ENCODE measurements around the gene WDR33.

WDR33 gene

DNA sequence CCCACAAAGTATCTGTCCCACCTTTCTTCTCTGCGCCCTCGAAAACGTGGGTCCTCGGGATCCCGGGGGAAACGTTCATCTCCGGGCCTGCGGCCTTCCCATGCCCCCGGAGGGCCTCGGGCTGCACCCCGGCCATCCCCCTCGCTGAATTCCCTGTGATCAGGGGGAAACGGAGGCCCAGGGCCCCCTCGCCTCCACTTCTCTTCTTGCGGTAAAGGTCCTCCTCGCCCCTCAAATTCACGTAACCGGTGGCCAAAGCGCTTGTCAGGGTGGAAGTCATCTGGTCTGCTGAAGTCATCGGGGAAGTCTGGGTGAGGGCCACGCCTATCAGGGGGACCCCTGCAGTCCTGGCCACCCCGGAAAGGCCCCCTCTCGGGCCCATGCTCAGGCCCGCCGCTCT is 97.4 kb downstream of the WDR33 start:
- no peak for DNase-seq

DNA sequence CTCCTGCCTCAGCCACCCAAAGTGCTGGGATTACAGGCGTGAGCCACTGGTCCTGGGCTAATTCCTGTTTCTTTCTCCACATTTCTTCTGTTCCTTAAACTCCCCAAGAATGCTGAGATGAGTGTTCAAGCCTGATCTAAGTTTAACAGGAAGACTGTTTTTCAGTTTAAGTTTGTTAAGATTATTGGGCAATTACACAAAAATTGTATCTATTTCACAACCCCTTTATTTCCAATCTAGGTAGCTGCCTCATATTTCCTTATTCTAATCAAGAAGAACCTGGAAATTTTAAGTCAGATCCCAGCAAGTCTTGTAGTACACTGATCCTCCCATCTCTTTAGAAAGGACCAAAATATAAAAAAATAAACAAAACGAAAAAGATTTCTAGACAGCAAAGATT is 98.0 kb downstream of the WDR33 start:
- DNase-seq = no peak

DNA sequence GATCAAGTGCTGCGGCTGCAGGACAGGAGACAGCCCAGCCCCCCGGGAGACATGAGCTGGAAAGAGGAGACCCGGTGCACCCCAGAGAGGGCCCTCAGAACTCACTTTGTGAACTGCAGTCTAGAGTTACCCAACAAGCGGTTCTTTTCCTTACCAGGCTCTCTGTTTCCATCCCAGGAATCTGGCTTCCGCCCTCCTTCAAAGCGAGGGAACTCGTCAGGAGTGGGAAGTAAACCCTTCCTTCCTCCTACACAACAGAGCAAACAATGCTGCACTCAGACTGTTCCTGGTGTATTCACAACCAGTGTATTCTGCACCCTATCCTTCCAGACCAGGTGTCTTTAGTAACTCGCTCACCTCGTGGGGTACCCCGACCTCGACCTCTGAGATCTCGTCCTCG is 101.6 kb downstream of the WDR33 start:
- DNase-seq = no peak

DNA sequence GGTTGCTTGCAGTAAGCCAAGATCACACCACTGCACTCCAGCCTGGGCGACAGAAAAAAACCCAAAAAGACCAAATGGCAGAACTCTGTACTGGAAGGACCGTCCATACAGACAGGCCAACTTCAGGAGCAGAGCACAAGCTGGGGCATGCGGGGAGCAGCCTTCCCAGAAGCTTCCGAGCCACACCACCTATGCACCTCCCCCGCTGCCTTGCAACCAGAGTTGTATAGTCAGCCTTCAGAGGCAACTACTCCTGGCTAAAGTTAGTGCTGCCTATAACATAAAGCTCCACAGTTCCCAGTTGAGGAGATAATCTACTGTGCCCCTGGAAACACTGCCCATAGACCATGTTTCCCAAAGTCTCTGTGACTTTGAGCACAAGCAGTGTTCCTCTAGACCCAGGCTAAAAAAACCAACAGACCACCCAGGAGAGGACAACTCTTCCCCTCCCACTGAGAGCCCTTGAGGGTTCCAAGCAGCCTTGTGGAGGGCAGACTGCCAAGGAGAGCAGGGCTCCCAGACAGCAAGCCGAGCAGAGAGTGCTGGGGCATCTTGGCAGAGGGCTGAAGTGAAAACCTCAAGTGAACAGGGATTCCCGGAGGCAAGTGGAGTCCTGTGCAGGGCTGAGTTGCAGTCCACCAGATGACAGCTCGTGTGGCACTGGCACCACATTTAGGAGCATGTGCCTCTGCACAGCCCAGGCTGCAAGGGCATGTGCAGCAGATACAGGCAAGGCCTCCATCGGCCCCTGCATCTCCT is 102.9 kb downstream of the WDR33 start:
- no peak for DNase-seq

DNA sequence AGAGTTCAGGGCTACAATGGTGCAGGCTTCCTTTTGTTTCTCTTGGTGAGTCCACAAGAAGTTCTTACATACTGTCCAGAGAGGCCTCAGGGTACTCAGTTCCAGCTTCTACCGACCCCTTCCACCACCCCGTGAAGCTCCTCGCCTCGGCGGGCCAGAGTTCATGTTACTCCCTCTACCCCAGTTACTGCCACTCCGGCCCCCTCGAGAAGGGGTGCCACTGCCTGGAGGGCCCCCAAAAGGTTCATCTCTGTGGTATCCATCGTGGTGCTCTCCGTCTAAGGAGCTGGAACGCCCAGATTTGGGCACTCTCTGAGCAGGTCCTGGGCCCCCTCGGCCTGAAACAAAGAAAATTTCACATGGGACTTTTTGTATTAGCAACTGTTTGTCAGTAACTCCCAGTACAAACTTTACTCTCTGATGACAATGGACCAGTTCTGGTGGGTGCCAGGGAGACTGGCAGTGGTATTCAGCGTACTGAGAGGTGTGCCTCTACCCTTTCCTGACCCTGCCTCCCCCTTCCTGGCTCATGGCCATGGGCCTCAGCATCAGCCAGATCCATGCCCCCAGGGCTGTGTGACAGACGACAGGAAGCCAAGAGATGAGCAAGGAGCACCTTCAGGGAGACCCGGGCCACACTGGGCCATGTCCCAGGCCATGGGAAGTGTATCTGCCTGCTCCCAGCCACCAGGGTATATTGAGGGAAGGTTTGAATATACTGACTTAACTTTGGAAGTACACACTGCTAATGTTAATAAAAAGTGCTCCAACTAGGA is 104.6 kb downstream of the WDR33 start:
- DNase-seq = no peak

DNA sequence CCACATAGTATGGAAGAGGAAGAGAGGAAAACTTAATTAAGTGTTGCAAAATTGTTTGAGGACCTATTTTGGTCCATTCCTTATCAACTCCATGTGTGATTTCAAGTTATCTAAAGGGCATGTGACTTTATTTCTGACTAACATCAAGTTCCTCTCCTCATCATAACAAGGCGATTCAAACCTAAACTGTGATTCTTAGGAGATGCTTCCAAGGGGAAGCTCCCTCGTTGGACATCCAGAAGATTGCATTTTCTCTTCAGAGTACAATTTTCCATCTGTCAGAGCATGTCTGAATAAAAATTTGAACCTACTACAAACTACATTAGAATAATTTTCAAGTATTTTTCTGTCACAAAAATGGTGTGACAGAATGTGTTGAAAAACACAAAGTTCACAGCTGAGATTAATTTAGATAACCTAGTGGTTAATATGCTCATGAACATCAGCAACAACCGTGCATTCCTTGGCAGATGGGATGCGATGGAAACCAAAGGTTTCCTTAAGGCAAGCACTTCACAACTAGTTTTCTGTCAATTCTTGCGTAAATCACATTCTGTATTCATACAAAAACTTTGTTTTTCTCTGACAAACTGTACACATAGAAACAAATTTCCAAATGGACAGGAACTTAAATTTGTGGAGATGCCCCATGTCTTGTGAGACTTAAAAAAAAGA is 105.4 kb downstream of the WDR33 start:
- no peak for DNase-seq

DNA sequence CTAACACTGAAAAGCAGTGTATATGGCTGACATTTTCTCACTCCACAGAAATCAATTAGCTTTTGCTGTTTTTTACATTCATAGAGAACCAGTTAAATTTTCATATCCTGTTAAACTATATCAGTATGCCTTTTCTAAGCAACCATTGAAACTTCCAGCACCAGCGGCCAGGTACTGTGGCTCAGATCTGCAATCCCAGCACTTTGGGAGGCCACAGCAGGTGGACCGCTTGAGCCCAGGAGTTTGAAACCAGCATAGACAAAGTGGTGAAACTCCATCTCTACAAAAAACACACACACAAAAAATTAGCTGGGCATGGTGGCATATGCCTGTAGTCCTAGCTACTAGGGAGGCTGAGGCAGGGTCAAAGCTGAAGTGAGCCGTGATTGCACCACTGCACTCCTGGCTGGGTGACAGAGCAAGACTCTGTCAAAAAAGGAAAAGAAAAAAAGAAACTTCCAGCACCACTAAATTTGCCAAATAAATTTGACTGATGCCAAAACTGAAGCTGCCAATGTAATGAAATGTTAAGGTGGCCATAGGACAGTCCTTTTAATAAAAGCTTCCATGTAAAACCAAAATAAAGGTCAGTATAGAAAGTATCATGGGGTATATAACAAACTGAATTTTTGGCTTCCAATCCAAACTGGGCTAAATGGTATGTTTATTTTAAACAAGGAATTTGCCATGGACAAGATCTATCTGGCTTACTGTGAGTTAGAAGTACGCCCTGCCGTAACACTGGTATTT is 106.2 kb downstream of the WDR33 start:
- DNase-seq = no peak

DNA sequence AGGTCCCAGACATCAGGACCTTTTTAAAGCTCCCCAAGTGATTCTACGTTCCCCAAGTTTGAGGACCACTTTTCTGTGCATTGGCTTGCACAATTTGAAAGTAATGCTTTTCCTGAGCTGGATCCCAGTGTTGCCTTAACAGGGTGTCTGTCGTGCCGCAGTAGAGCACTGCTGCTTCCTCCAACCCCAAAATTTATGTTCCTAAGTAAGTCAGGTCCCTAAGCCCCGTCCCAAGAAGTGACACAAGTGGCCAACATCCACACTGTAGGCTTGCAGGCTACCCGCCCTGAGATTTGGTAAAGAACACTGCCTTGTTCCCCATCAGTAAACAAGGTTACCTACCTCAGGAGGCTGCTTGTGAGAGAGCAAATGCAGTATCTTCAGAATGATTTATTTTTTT is 107.7 kb downstream of the WDR33 start:
- no peak for DNase-seq

DNA sequence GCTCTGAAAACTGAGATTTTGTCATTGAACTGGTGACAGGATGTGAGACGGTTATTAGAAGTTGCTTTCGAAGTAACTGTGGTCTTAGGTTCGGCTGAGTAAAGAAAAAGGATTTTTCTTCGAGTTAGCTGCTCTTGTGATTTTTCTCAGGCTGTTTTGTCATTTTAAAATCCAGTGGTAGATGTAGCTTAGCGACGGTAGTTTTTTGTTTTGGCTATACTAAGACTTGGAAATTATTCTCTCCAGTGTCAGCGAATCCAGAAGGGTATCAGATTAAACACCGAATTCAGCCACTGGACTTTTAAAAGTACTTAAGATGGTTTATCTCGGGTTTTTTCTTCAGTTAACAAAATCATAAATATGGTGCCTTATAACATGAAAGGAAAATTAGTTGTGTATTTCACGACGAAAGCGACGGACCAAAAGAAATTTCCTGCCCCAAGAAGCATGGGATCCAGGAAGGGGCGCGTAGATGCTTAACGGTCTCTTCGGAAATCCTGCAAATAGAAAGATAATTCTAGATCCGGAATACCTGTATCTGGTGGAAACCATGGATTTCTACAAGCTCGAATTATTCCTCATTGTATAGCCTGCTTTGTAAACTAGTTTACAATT is 108.5 kb downstream of the WDR33 start:
- DNase-seq = no peak

DNA sequence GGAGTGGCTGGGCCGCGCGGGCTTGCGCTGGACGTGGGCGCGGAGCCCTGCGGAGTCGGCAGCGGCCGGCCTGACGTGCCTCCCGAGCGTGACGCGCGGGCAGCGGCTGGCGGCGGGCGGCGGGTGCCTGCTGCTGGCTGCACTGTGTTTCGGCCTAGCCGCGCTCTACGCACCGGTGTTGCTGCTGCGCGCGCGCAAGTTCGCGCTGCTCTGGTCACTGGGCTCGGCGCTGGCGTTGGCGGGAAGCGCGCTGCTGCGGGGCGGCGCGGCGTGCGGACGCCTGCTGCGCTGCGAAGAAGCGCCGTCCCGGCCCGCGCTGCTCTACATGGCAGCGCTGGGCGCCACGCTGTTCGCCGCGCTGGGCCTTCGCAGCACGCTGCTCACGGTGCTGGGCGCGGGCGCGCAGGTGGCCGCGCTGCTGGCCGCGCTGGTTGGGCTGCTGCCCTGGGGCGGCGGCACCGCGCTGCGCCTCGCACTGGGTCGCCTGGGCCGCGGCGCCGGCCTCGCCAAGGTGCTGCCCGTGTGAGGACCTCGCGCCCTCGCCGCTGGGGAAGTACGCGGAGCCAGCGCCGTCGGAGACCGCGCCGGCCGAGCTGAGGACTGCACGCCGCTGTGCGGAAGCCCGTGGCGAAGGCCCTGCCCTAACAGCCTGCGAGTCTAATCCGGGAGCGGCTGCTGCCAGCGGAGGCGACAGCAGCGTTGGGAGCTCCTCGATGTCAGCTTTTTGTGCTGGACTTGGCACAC is 109.1 kb downstream of the WDR33 start:
- peak; percentile 59 for DNase-seq

DNA sequence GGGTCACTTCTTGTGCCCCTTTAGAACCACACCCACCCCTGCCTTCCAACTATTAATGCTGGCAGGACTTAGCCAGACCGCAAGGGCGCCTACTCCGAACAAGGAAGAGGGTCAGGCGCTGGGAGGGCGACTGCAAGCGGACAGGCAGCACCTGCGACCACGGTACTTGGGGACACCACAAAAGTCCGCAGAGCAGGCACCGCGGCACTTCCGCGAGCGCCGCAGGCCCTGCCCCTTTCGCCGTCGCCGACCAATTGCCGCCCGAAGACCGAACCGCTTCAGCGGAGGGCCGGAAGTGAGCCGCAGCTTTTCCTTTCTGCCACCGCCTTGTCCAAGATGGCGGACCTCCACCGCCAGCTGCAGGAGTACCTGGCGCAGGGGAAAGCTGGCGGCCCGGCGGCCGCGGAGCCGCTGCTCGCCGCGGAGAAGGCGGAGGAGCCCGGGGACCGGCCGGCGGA is 109.7 kb downstream of the WDR33 start, which contains the start of gene SFT2D3:
TSS of gene SFT2D3 (plus strand) at position 305 of the 458 bp plus-strand sequence. CDS start at position 337, 32 bp downstream.
- DNase-seq = peak; percentile 78

DNA sequence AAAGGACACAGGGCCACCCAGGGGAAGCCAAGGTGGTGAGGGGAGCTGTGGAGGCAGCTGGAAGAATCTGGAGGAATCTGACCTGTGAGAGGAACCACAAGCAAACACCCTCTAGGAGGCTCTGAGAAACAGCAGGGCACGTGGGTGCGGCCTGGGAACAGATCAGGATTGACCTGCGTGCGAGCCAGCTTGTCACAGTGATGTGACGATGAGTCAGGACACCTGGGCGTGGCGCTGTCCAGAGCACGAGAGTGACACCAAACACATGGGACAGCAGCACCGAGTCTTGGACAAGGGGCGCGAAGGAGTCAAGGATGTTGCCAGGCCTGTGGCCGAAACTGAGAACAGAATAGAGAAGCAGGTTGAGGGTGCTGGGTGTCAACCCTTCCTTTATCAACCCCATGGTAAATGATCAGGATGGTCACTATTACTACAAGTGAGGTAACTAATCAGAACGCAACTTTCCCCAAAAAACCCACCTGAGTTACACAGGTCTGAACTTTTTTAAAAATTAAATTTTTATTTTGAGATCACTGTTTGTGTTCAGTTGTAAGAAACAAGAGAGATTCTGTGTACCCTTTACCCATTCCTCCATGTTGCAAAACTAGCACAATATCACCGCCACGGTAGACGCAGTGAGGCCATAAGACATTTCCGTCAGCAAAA is 110.3 kb downstream of the WDR33 start:
- no peak for DNase-seq

DNA sequence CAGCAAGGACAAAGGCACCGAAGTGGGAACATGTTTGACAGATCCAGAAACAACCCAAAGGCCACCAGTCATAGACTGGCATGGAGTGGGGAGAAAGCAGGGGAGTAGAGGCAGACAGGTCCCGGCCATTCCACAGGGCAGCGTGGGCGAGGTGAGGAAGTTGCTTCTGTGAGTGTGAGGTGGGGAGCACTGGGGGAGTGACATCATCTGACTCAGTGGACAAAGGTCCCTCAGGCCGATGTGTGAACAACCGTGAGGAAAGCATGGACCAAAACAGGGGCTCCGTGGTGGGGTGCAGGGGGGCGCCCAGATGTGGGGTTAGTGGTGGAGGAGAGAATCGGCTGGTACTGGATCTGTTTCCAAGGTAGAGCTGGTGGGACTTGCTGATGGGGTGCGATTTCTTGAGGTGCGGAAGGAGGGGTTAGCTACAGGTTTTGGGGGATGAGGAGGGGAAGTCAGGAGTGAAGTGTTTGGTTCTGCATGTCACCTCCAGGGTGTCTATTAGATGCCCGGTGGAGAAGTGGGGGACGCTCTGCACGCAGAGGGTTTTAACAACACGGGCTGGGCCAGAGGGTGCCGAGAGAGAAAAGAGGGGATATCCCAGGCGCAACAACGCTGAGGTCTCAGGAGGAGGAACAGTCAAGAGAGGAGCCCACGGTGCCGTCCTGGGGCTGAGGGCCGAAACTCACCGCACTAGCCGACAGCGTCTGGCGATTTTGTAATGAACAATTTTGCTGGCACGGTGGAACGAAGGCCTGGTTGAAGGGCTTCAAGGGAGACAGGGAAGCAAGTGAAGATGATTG is 112.2 kb downstream of the WDR33 start:
- no peak for DNase-seq

DNA sequence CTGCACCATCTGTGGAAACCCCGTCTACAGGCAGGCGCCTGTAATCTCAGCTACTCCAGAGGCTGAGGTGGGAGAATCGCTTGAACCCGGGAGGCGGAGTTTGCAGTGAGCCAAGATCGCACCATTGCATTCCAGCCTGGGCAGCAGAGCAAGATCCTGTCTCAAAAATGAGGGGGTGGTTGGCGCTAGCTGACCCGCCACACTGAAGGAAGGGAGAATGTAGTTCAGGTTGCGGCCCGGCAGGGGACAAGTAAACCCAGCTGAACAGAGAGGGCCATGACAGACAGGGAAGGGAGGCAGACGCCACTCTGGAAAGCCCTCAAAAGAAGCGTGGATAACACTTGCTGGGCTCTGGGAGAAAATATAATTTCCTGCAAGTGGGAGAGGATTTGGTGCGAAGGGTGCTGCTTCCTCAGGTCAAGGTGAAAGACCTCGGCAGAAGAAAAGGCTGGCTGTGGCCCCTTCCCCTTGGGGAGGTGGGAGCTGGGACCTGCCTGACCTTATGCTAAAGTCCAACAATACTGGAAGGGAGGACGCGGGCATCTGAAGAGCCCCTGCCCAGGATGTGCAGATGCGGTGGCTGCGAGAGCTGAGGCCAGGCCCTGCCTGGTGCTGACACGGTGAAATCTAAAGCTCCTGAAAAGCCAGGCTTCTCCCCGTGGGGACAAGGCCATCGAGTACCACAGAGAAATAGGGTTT is 113.3 kb downstream of the WDR33 start:
- DNase-seq = no peak

DNA sequence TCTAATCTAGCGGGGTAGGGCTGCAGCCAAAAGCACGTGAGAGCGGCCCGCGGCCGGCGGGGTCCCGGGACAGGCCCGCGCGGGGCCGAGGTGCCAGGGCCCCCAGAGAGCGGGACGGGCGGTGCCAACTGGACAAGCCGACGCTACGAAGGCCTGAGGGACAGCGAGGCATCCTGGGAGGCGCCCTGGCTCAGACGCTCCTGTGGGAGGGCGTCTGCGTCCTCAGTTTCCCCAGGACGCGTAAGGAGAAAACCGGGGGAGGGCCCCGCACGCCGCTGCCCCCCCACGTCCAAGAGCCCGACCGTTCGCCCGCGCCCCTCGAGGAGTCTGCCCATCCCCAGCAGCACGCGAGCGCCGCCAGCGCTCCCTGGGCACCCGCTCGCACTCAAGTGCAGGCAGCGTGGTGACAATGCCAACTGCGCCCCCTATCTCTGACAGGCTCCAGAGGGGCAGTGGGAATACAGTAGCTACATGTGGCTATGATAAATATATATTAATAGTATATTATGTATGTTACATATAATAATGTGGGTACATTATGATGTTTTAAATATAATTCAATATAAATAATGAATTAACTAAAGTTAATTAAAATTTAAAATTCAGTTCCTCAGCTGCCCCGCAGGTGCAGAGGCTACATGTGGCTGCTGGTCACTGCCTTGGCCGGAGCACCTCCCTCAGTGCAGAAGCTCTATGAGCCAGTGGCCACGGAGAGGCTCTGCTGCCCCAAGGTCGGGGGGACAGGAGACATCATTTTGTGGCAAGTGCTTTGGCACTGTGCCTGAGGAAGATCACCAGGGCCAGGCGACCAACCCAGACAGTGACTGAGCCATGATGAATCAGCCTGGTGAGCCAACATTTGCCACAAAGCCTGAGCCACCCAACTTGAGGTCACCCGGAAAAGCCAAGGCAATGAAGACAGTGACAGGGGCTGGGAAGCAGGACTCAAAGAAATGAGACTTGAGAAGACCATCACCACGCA is 115.2 kb downstream of the WDR33 start:
- peak; percentile 40 for DNase-seq

DNA sequence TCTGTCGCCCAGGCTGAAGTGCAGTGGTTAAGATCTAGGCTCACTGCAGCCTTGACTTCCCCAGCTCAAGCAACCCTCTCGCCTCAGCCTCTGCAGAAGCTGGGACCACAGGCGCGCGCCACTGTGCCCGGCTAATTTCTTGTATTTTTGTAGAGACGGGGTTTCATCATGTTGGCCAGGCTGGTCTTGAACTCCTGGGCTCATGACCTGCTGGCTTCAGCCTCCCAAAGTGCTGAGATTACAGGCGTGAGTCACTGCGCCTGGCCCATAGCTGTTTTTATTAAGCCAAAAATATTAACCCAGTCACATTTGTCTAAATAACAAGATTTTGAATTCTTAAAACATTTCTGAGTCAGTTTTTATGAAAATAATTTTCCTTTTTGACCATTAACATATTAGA is 116.0 kb downstream of the WDR33 start:
- no peak for DNase-seq

DNA sequence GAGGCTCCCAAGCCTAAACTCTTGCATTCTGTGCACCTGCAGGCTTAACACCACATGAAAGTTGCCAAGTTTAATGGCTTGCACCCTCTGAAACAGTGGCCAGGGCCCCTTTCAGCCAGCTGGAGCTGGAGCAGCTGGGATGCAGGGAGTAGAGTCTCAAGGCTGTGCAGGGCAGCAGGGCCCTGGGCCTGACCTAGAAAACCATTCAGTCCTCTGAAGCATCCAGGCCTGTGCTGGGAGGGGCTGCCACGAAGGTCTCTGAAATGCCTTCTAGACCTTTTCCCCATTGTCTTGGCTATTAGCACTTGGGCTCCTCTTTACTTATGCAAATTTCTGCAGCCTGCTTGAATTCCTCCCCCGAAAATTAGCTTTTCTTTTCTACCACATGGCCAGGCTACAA is 120.3 kb downstream of the WDR33 start:
- DNase-seq = no peak

DNA sequence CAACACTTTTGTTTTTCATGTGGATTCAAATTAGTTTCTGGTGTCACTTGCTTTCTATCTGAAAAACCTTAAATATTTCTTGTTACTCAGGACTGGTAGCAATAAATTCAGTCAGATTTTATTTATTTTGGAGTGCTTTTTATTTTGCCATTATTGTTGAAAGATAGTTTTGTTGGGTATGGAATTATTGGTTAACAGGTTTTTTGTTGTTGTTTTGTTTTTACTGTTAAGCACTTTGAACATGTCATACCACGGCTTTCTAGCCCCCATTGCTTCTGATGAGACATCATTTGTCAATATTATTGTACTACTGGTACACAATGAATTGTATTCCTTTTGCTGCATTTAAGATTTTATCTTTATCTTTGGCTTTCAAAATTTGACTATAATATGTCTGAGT is 122.6 kb downstream of the WDR33 start:
- DNase-seq = no peak
